H1 (cell line): ENCODE data around the gene ESPNL. TPM values are rescaled to one million over a fixed set of nuclear protein-coding genes. Genes with fewer than 3 reads are reported as not detected.

Source experiments
- CTCF ChIA-PET: fragments of 300-600 bp; sonication (Branson Sonifier 250); formaldehyde crosslinking; loops from one replicate; lab custom pipeline; 2021; ENCODE audit not compliant: partially characterized antibody; lab: Charles Lee
- POLR2A ChIA-PET: fragments of 300-600 bp; sonication (Branson Sonifier 250); formaldehyde crosslinking; loops from one replicate; lab custom pipeline; 2021; ENCODE audit warnings: inconsistent platforms; ENCODE audit not compliant: partially characterized antibody; lab: Charles Lee
- DNase-seq, 2 experiments: peaks; one replicate each; pipeline versions ENCODE4 v3.0.0 to v3.0.0-alpha.2; 2010 to 2022; ENCODE audit warnings: low spot score in 2 of 2, low read depth in 1 of 2, mixed read lengths in 1 of 2
- FAIRE-seq: peaks from 2 replicates; lab custom pipeline; 2011; peaks lifted over from hg19 to GRCh38; lab: Jason Lieb, UNC
- H2AFZ ChIP-seq: 2 replicates; pipeline ENCODE4 v1.8.1; 2012; ENCODE audit warnings: low read length, inconsistent platforms
- H2AK5ac ChIP-seq: 2 replicates; pipeline ENCODE4 v1.6.1; 2013; ENCODE audit warnings: low read depth, low read length
- H2BK120ac ChIP-seq: replicated peaks from 2 replicates; pipeline ENCODE3; 2013; ENCODE audit warnings: low read depth, low read length, inconsistent platforms
- H2BK12ac ChIP-seq: 2 replicates; pipeline ENCODE4 v1.6.1; 2013; ENCODE audit warnings: low read depth, low read length
- H2BK15ac ChIP-seq: 2 replicates; pipeline ENCODE4 v1.6.1; 2013; ENCODE audit warnings: low read length
- H2BK20ac ChIP-seq: 2 replicates; pipeline ENCODE4 v1.6.1; 2013; ENCODE audit warnings: low read length
- H2BK5ac ChIP-seq: 2 replicates; pipeline ENCODE4 v1.6.1; 2013; ENCODE audit warnings: low read depth, low read length
- H3K14ac ChIP-seq: 2 replicates; pipeline ENCODE4 v1.6.1; 2013; ENCODE audit warnings: inconsistent platforms; ENCODE audit not compliant: insufficient read length
- H3K18ac ChIP-seq: 2 replicates; pipeline ENCODE4 v1.6.1; 2013; ENCODE audit warnings: low read length; ENCODE audit errors: extremely low read depth
- H3K23ac ChIP-seq: 2 replicates; pipeline ENCODE4 v1.6.1; 2013; ENCODE audit warnings: inconsistent platforms; ENCODE audit not compliant: insufficient read length
- H3K23me2 ChIP-seq: 2 replicates; pipeline ENCODE4 v1.6.1; 2013; ENCODE audit warnings: low read depth, low read length
- H3K27ac ChIP-seq: 2 replicates; pipeline ENCODE4 v1.6.1; 2011; ENCODE audit warnings: low read depth, low read length, inconsistent platforms
- H3K27me3 ChIP-seq, 4 experiments: replicated peaks in 1 of 4; 1 replicate in 1 of 4; 2 replicates in 3 of 4; pipeline versions ENCODE4 v1.6.1 to v1.8.1; 2011 to 2013; ENCODE audit warnings: low read length in 3 of 4, mild to moderate bottlenecking in 3 of 4, inconsistent platforms in 2 of 4, mixed read lengths in 2 of 4, moderate library complexity in 1 of 4; ENCODE audit not compliant: control insufficient read depth in 3 of 4, insufficient read depth in 3 of 4; ENCODE audit errors: extremely low read depth in 1 of 4
- H3K36me3 ChIP-seq, 4 experiments: 2 replicates each; pipeline versions ENCODE4 v1.6.1 to v1.8.1; 2011 to 2013; ENCODE audit warnings: mild to moderate bottlenecking in 4 of 4, low read length in 3 of 4, moderate library complexity in 2 of 4, control low read depth in 1 of 4, inconsistent platforms in 1 of 4; ENCODE audit not compliant: insufficient read depth in 4 of 4, control insufficient read depth in 2 of 4
- H3K4ac ChIP-seq: replicated peaks from 2 replicates; pipeline ENCODE3; 2013; ENCODE audit warnings: low read length, low read depth, mixed read lengths, inconsistent platforms; ENCODE audit not compliant: insufficient read length
- H3K4me1 ChIP-seq, 4 experiments: replicated peaks in 1 of 4; 1 replicate in 1 of 4; 2 replicates in 3 of 4; pipeline versions ENCODE4 v1.6.1 to v1.8.1; 2011 to 2013; ENCODE audit warnings: low read length in 3 of 4, inconsistent platforms in 2 of 4, mixed read lengths in 1 of 4; ENCODE audit not compliant: insufficient read depth in 4 of 4, control insufficient read depth in 3 of 4
- H3K4me2 ChIP-seq, 2 experiments: 2 replicates each; pipeline versions ENCODE4 v1.6.1 to v1.8.1; 2011 to 2013; ENCODE audit warnings: low read depth in 2 of 2, low read length in 2 of 2, control low read depth in 1 of 2, inconsistent platforms in 1 of 2, mild to moderate bottlenecking in 1 of 2; ENCODE audit not compliant: insufficient read depth in 1 of 2
- H3K4me3 ChIP-seq, 4 experiments: fragments of 200-600, 300-600 bp in 1 of 4; sonication (generic), shearing (Covaris generic), sonication (Bioruptor Twin) in 1 of 4; 2 replicates each; pipeline versions ENCODE4 v1.5.1 to v1.8.1; 2011 to 2016; ENCODE audit warnings: low read length in 4 of 4, low read depth in 3 of 4, control low read depth in 2 of 4, inconsistent platforms in 2 of 4, mild to moderate bottlenecking in 2 of 4, mixed read lengths in 1 of 4, moderate library complexity in 1 of 4; ENCODE audit not compliant: insufficient read depth in 2 of 4; ENCODE audit errors: extremely low read depth in 1 of 4
- H3K56ac ChIP-seq: replicated peaks from 2 replicates; pipeline ENCODE3; 2013; ENCODE audit warnings: low read depth, mild to moderate bottlenecking, mixed read lengths, low read length, inconsistent platforms; ENCODE audit not compliant: insufficient read length
- H3K79me1 ChIP-seq: 2 replicates; pipeline ENCODE4 v1.6.1; 2013; ENCODE audit warnings: low read depth, low read length, control low read depth
- H3K79me2 ChIP-seq, 2 experiments: 2 replicates each; pipeline versions ENCODE4 v1.6.1 to v1.8.1; 2012 to 2013; ENCODE audit warnings: low read length in 2 of 2, mild to moderate bottlenecking in 2 of 2, inconsistent platforms in 1 of 2; ENCODE audit not compliant: insufficient read depth in 2 of 2, control insufficient read depth in 1 of 2
- H3K9ac ChIP-seq, 4 experiments: replicated peaks in 1 of 4; 1 replicate in 1 of 4; 2 replicates in 3 of 4; pipeline versions ENCODE4 v1.6.1 to v1.8.1; 2011 to 2013; ENCODE audit warnings: low read depth in 3 of 4, low read length in 3 of 4, control low read depth in 2 of 4, mild to moderate bottlenecking in 2 of 4, moderate library complexity in 2 of 4, inconsistent platforms in 1 of 4; ENCODE audit errors: extremely low read depth in 1 of 4
- H3K9me3 ChIP-seq, 2 experiments: 2 replicates each; pipeline versions ENCODE4 v1.6.1 to v1.8.1; 2012 to 2013; ENCODE audit warnings: mild to moderate bottlenecking in 2 of 2, moderate library complexity in 2 of 2, control low read depth in 1 of 2, inconsistent platforms in 1 of 2, low read depth in 1 of 2, low read length in 1 of 2, mixed read lengths in 1 of 2; ENCODE audit not compliant: insufficient read depth in 2 of 2
- H4K20me1 ChIP-seq, 2 experiments: replicated peaks in 1 of 2; 2 replicates each; pipeline versions ENCODE3 to v1.8.1; 2011 to 2013; ENCODE audit warnings: inconsistent platforms in 2 of 2, low read length in 2 of 2, mild to moderate bottlenecking in 1 of 2; ENCODE audit not compliant: insufficient read depth in 2 of 2, control insufficient read depth in 1 of 2
- H4K5ac ChIP-seq: 2 replicates; pipeline ENCODE4 v1.6.1; 2013; ENCODE audit warnings: low read length, low read depth, mixed read lengths, inconsistent platforms; ENCODE audit not compliant: insufficient read length
- H4K8ac ChIP-seq: 2 replicates; pipeline ENCODE4 v1.8.0; 2013; ENCODE audit warnings: mild to moderate bottlenecking, moderate library complexity, low read length, inconsistent platforms; ENCODE audit not compliant: insufficient read depth; ENCODE audit errors: extremely low read depth
- H4K91ac ChIP-seq: replicated peaks from 2 replicates; pipeline ENCODE3; 2013; ENCODE audit warnings: low read length, mixed read lengths, inconsistent platforms; ENCODE audit not compliant: insufficient read length
- ASH2L ChIP-seq: fragments of 200-600, 300-600 bp; sonication (generic); IDR thresholded peaks from one replicate; pipeline ENCODE4 v1.7.1; 2017; ENCODE audit warnings: low read length
- CREB1 ChIP-seq: IDR thresholded peaks from 2 replicates; pipeline ENCODE4 v1.6.1; 2012; ENCODE audit warnings: inconsistent platforms
- WGBS, 2 experiments: shearing (Covaris generic) in 1 of 2; methylation state at CpG; one replicate each; pipeline versions ENCODE4 v1.1.6 to v1.1.7; 2013 to 2015; ENCODE audit warnings: low lambda C conversion rate in 2 of 2, mixed read lengths in 2 of 2, inconsistent platforms in 1 of 2, low coverage in 1 of 2, missing lambda C conversion rate in 1 of 2; ENCODE audit not compliant: insufficient replicate concordance in 2 of 2, insufficient coverage in 1 of 2, insufficient read length in 1 of 2; ENCODE audit errors: extremely low coverage in 1 of 2, missing lambda C conversion rate in 1 of 2; 5-methylcytosine and 5-hydroxymethylcytosine counted together
- polyA plus RNA-seq, 7 experiments: library from polyadenylated mRNA; depleted of rRNA in 3 of 7; stranded (reverse) in 5 of 7; unstranded in 2 of 7; fragments of >200 nt in 5 of 7; fragments of 200-250 nt in 2 of 7; gene quantifications; 1 replicate in 5 of 7; 2 replicates in 1 of 7; 4 replicates in 1 of 7; pipeline versions ENCODE4 v1.2.1 to v1.2.3, GENCODE V29; 2011 to 2013; ENCODE audit warnings: missing spikeins in 2 of 7, mixed read lengths in 2 of 7
- total RNA-seq: library from RNA; stranded (reverse); fragmentation: NEBNext Ultra II Directional; extraction: Animal tissue kit (Norgen Biotek cat#: 25700); gene quantifications from 2 replicates; pipeline ENCODE4 v1.2.1, GENCODE V29; 2021

The ESPNL gene
- total and polyA plus RNA-seq, 2 of the 8 experiments (the other 6 are each of a cell fraction or from before 2014, with no cell fraction given): 0.68 to 1.3 TPM

DNA sequence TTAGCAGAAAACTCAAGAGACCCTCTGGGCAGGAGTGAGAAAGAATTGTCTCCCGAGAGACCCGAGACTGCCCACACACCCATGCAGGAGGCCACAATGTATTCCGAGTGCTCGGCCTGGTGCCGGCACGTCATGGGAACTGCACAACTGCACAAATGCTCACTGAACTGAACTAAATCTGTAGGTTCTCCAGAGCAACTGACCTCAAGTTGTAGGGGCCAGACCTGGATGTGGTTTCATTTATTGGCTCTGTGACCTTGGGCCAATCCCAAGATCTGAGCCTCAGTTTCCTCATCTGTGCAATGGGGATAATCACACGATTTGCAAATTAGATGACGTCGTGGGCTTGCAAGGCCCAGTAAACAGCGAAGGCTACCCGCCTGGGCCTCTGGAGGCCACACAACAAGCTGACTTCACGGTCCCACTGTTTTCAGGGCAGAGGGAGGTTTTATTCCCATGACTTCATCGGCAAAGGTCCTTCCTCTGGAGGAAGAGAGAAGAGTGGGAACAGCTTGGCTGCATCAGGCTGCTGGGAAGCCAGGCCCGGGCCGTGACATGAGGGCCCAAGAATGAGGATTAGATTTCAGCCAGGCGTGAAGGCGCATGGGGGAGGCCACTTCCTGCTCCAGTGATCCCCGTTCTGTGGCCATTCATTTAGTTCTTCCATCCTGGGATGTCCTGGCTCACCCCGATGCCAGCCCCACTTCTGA, 55.1 kb downstream of the ESPNL start:
- FAIRE-seq: no peak
- Histone ChIP-seq H4K20me1 (peaks cover 0 to 1% of the 10 kb centered on the region in 2 experiments), H3K4me1 (peaks cover 0 to 27% (median 11%) of the 10 kb centered on the region in 4 experiments; a peak in 6 of 7 replicates), H3K79me1 (no peaks in the 10 kb centered on the region), H2BK5ac (no peak overlapping the region), H3K14ac (no peak overlapping the region), H3K9ac (no peak overlapping the region), H3K79me2 (no peaks in the 10 kb centered on the region), H3K9me3 (no peaks in the 10 kb centered on the region), H2BK15ac (no peak overlapping the region), H3K18ac (no peak overlapping the region), H3K23me2 (peaks cover 9% of the 10 kb centered on the region; the same call in 1 of the 2 replicates), H3K4ac (no peak overlapping the region), H4K8ac (no peak overlapping the region), H3K36me3 (no peaks in the 10 kb centered on the region), H2BK12ac (no peak overlapping the region), H2BK120ac (no peak overlapping the region), H4K91ac (no peak overlapping the region), H4K5ac (no peak overlapping the region), H3K23ac (no peak overlapping the region), H3K4me2 (no peak overlapping the region), H2AFZ (no peak overlapping the region), H2BK20ac (no peak overlapping the region), H3K27me3 (peaks cover 2 to 29% (median 20%) of the 10 kb centered on the region in 4 experiments), H3K56ac (no peak overlapping the region), H3K27ac (no peak overlapping the region), H2AK5ac (no peak overlapping the region), H3K4me3 (no peak overlapping the region)
- POLR2A ChIA-PET: interaction anchor here (1.6 kb wide), 1 partner anchor 8 kb away, joined by 4 read pairs; no protein-coding TSS in a partner anchor
- CTCF ChIA-PET: interaction anchor here (0.9 to 6.4 kb wide), 3 partner anchors 14 to 233 kb away, joined by 3 to 72 read pairs (median 4); partner anchors contain the start of gene KLHL30
- no peak for DNase-seq
- WGBS, 2 experiments: 90% methylated on average over 19 of the region's 19 CpGs; no CpG with 5 or more reads in 1 of the 2 experiments
- TF ChIP-seq ASH2L (no peak), CREB1 (no peak)
